Breast epithelium (tissue), 3 donors: Measurements from ENCODE around the gene WDR90.

Experiments used
- CTCF ChIP-seq, 3 donors: fragments of 450-650 bp; IDR thresholded peaks; one replicate each; pipeline ENCODE4 v1.5.1; 2016 to 2017; ENCODE audit warnings: antibody characterized with exemption in 3 of 3, mild to moderate bottlenecking in 3 of 3, moderate library complexity in 3 of 3
- POLR2A ChIP-seq: fragments of 450-650 bp; IDR thresholded peaks from one replicate; pipeline ENCODE4 v1.6.1; 2016; ENCODE audit warnings: antibody characterized with exemption, mild to moderate bottlenecking, moderate library complexity

GRCh38 chr16:633336-634050 is 15.7 kb upstream of the WDR90 start:
- TF ChIP-seq CTCF (IDR thresholded peaks at IDR 0.05) = no peak
- TF ChIP-seq POLR2A = no peak
